Neuron (in vitro differentiated cells): Measurements from ENCODE around the gene SENP5.
"Not testable (repeated sequence)": the region's sequence is repeated elsewhere in the genome, so short reads cannot be mapped to it uniquely, and the experiment has no call there.

ENCODE experiments used
- H2AFZ ChIP-seq: one replicate; pipeline ENCODE4 v1.6.1; 2013; ENCODE audit warnings: low read depth, mild to moderate bottlenecking, inconsistent platforms, low read length, moderate library complexity
- H3K27me3 ChIP-seq: one replicate; pipeline ENCODE4 v1.6.1; 2013; ENCODE audit warnings: low read length; ENCODE audit not compliant: insufficient read depth
- H3K36me3 ChIP-seq: one replicate; pipeline ENCODE4 v1.6.1; 2013; ENCODE audit warnings: low read length; ENCODE audit not compliant: insufficient read depth
- H3K4me1 ChIP-seq: one replicate; pipeline ENCODE4 v1.6.1; 2013; ENCODE audit warnings: low read length; ENCODE audit not compliant: insufficient read depth
- H3K4me3 ChIP-seq: 2 replicates; pipeline ENCODE4 v1.5.1; 2013; ENCODE audit warnings: mild to moderate bottlenecking, low read length, moderate library complexity
- H3K9me3 ChIP-seq: one replicate; pipeline ENCODE4 v1.6.1; 2013; ENCODE audit warnings: low read length

SENP5 gene

GRCh38 chr3:196867507-196868296 lies at the start of gene SENP5:
TSS of gene SENP5 (plus strand) at chr3:196867920. CDS start at chr3:196885182, 17,262 bp downstream.
- peak within 1 kb of the TSS; percentile 56 for H2AFZ ChIP-seq
- H3K36me3 ChIP-seq, result peaks cover 4% of the 10 kb centered on the region
- no peaks in the 10 kb centered on the region for H3K27me3 ChIP-seq
- H3K4me1 ChIP-seq, result peaks cover 16% of the 10 kb centered on the region
- H3K9me3 ChIP-seq, result no peaks in the 10 kb centered on the region
- H3K4me3 ChIP-seq, result peak within 1 kb of the TSS; percentile 79

GRCh38 chr3:196821806-196822355 lies 45.8 kb upstream of the SENP5 start:
- H3K27me3 ChIP-seq, result no peaks in the 10 kb centered on the region
- no peaks in the 10 kb centered on the region for H3K4me1 ChIP-seq
- H3K36me3 ChIP-seq, result peaks cover 68% of the 10 kb centered on the region
- H2AFZ ChIP-seq, result no peak overlapping the region
- H3K4me3 ChIP-seq, result no peak overlapping the region
- H3K9me3 ChIP-seq, result no peaks in the 10 kb centered on the region

- H3K36me3 ChIP-seq, result peaks cover 35% of the 10 kb centered on the region
- not testable (repeated sequence) for H2AFZ ChIP-seq, H3K4me1 ChIP-seq, H3K27me3 ChIP-seq, H3K9me3 ChIP-seq, H3K4me3 ChIP-seq
Measured at GRCh38 chr3:196829651-196830050, 38.1 kb upstream of the SENP5 start.

- Histone ChIP-seq H3K36me3 (peaks cover 14% of the 10 kb centered on the region), H3K9me3 (peaks cover 3% of the 10 kb centered on the region), H2AFZ (no peak overlapping the region), H3K27me3 (no peaks in the 10 kb centered on the region), H3K4me1 (no peaks in the 10 kb centered on the region), H3K4me3 (no peak overlapping the region)
Measured at GRCh38 chr3:196835086-196835485, 32.6 kb upstream of the SENP5 start.

GRCh38 chr3:196836626-196837025 lies 31.1 kb upstream of the SENP5 start:
- not testable (repeated sequence) for H3K9me3 ChIP-seq, H3K4me1 ChIP-seq, H3K36me3 ChIP-seq, H3K4me3 ChIP-seq, H3K27me3 ChIP-seq, H2AFZ ChIP-seq

- Histone ChIP-seq H3K36me3 (peaks cover 1% of the 10 kb centered on the region), H3K4me1 (no peaks in the 10 kb centered on the region), H3K27me3 (no peaks in the 10 kb centered on the region), H3K4me3 (no peak overlapping the region), H2AFZ (no peak overlapping the region), H3K9me3 (peaks cover 3% of the 10 kb centered on the region)
Measured at GRCh38 chr3:196837819-196838420, 29.8 kb upstream of the SENP5 start.

GRCh38 chr3:196839351-196839750 lies 28.4 kb upstream of the SENP5 start:
- H2AFZ ChIP-seq, H3K4me1 ChIP-seq, H3K4me3 ChIP-seq, H3K9me3 ChIP-seq, H3K27me3 ChIP-seq, H3K36me3 ChIP-seq: not testable (repeated sequence)

GRCh38 chr3:196842567-196843434 lies 24.9 kb upstream of the SENP5 start:
- no peak overlapping the region for H2AFZ ChIP-seq
- H3K27me3 ChIP-seq, result no peaks in the 10 kb centered on the region
- H3K36me3 ChIP-seq, result no peaks in the 10 kb centered on the region
- no peaks in the 10 kb centered on the region for H3K9me3 ChIP-seq
- no peaks in the 10 kb centered on the region for H3K4me1 ChIP-seq
- no peak overlapping the region for H3K4me3 ChIP-seq

- H3K36me3 ChIP-seq, result no peaks in the 10 kb centered on the region
- H3K27me3 ChIP-seq, result no peaks in the 10 kb centered on the region
- no peaks in the 10 kb centered on the region for H3K9me3 ChIP-seq
- H3K4me3 ChIP-seq, result no peak overlapping the region
- no peak overlapping the region for H2AFZ ChIP-seq
- no peaks in the 10 kb centered on the region for H3K4me1 ChIP-seq
Measured at GRCh38 chr3:196843435-196844110, 24.1 kb upstream of the SENP5 start.

- not testable (repeated sequence) for H3K4me3 ChIP-seq, H2AFZ ChIP-seq
Measured at GRCh38 chr3:196844235-196845219, 23.2 kb upstream of the SENP5 start.

GRCh38 chr3:196848375-196848774 lies 19.3 kb upstream of the SENP5 start:
- not testable (repeated sequence) for H3K9me3 ChIP-seq, H3K27me3 ChIP-seq, H2AFZ ChIP-seq, H3K36me3 ChIP-seq, H3K4me3 ChIP-seq, H3K4me1 ChIP-seq

More at GRCh38 chr3:196844235-196845219, 23.2 kb upstream of the SENP5 start:
- H3K36me3 ChIP-seq, H3K27me3 ChIP-seq, H3K9me3 ChIP-seq, H3K4me1 ChIP-seq: not testable (repeated sequence)
